ENCODE data around the gene ZC3H4. TPM values are rescaled to one million over a fixed set of nuclear protein-coding genes. Genes with fewer than 3 reads are reported as not detected.

ZC3H4 gene
- total and polyA plus RNA-seq, 2 donors (not counting 3 experiments of a cell fraction or from before 2014, with no cell fraction given) = 6.2 to 63.9 TPM

GRCh38 chr19:47110521-47111005 lies 3.0 kb downstream of the ZC3H4 start:
- dilution Hi-C loops (cut with MboI; ENCODE audit: extremely low pct_ligation_motif_present, low sequenced_read_pairs) (no loop called here), intact Hi-C loops (cut with micrococcal nuclease) (loop anchor here (5.0 kb wide), 2 partner anchors 63 to 248 kb away; partner anchors contain the start of genes ARHGAP35 and TMEM160)
- peak; percentile 58 for FAIRE-seq
- Histone ChIP-seq H3K4me2 (ENCODE audit: insufficient read depth, low read length) (peak overlapping the region; percentile 93), H3K4me1 (ENCODE audit: control insufficient read depth, extremely low read depth, insufficient read depth, low read length) (peaks cover 43% of the 10 kb centered on the region), H4K20me1 (replicated peaks; ENCODE audit: control insufficient read depth, extremely low read depth, insufficient read depth, low read length) (no peaks in the 10 kb centered on the region), H3K36me3 (ENCODE audit: control insufficient read depth in 2 of 2, extremely low read depth in 1 of 2, insufficient read depth in 2 of 2, low read length in 2 of 2) (no peaks in the 10 kb centered on the region), H3K27ac (ENCODE audit: insufficient read depth, low read depth, low read length) (peak overlapping the region; percentile 92), H3K9ac (replicated peaks; ENCODE audit: extremely low read depth, insufficient read depth, low read length) (peak overlapping the region; percentile 99), H3K79me2 (ENCODE audit: control insufficient read depth, insufficient read depth, low read length) (peaks cover 63% of the 10 kb centered on the region), H3K4me3 (replicated peaks in 1 of 3; ENCODE audit: insufficient read depth in 1 of 3, low read depth in 1 of 3, low read length in 3 of 3) (peak overlapping the region; percentile 80 to 94 (median 93)), H3K9me1 (replicated peaks; ENCODE audit: control insufficient read depth, extremely low read depth, insufficient read depth, low read length) (no peaks in the 10 kb centered on the region), H2AFZ (ENCODE audit: low read depth, low read length) (no peak overlapping the region), H3K9me3 (replicated peaks; ENCODE audit: control insufficient read depth, insufficient read depth, low read length) (no peaks in the 10 kb centered on the region), H3K27me3 (ENCODE audit: control insufficient read depth in 2 of 2, insufficient read depth in 2 of 2, low read length in 2 of 2) (no peaks in the 10 kb centered on the region)
- TF ChIP-seq JUN (IDR thresholded peaks at IDR 0.05; ENCODE audit: borderline replicate concordance, insufficient read depth, insufficient read length, low read depth) = no peak
- no peak for TF ChIP-seq GATA2 (IDR thresholded peaks at IDR 0.05; ENCODE audit: insufficient read depth, insufficient read length, low read depth, low read length)
- peak; percentile 13 for TF ChIP-seq POLR2AphosphoS5 (IDR thresholded peaks at IDR 0.05; ENCODE audit: insufficient read depth, low read depth, low read length)
- TF ChIP-seq POLR2A (IDR thresholded peaks at IDR 0.05; ENCODE audit: low read depth, low read length) = peak; percentile 82
- TF ChIP-seq MAX (IDR thresholded peaks at IDR 0.05; ENCODE audit: insufficient read depth, insufficient read length) = no peak
- no peak for TF ChIP-seq EZH2 (IDR thresholded peaks at IDR 0.05; ENCODE audit: borderline replicate concordance, low read depth, low read length, severe bottlenecking)
- peak; percentile 4 for TF ChIP-seq FOS (IDR thresholded peaks at IDR 0.05; ENCODE audit: borderline replicate concordance, insufficient read depth, low read length)
- POLR2A ChIA-PET = interaction anchor here (0.5 kb wide), 1 partner anchor 21 kb away, joined by 3 read pairs; no protein-coding TSS in a partner anchor
- BruUV-seq (replicated peaks) = no TSS peak
- CTCF ChIA-PET = interaction anchor here (0.6 to 1.7 kb wide), 3 partner anchors 31 to 98 kb away, joined by 3 to 6 read pairs (median 3); no protein-coding TSS in a partner anchor
- peak; percentile 30 for DNase-seq (ENCODE audit: low read depth, low spot score)
